MG63 (cell line): ENCODE measurements around the gene SVIL. TPM values are rescaled to one million over a fixed set of nuclear protein-coding genes. Genes with fewer than 3 reads are reported as not detected.
"Not testable (repeated sequence)": the region's sequence is repeated elsewhere in the genome, so short reads cannot be mapped to it uniquely, and the experiment has no call there.

Experiments used
- DNase-seq: peaks from one replicate; pipeline ENCODE4 v3.0.0-alpha.2; 2020
- H3K27me3 ChIP-seq: fragments of 250-450 bp; sonication (Bioruptor Pico); 2 replicates; pipeline ENCODE4 v1.5.1; 2020; ENCODE audit warnings: mild to moderate bottlenecking, moderate library complexity
- H3K36me3 ChIP-seq: fragments of 250-450 bp; sonication (Bioruptor Pico); 2 replicates; pipeline ENCODE4 v1.5.1; 2020; ENCODE audit warnings: mild to moderate bottlenecking, moderate library complexity
- H3K4me3 ChIP-seq: fragments of 250-450 bp; sonication (Bioruptor Pico); 2 replicates; pipeline ENCODE4 v1.5.1; 2020; ENCODE audit warnings: mild to moderate bottlenecking, moderate library complexity
- H3K9me3 ChIP-seq: fragments of 250-450 bp; sonication (Bioruptor Pico); 2 replicates; pipeline ENCODE4 v1.5.1; 2020; ENCODE audit warnings: mild to moderate bottlenecking, moderate library complexity
- total RNA-seq: library from RNA; depleted of rRNA; stranded (reverse); fragments of >200 nt; shearing (Covaris generic); gene quantifications from 2 replicates; pipeline ENCODE4 v1.2.3, GENCODE V29; 2014; ENCODE audit warnings: low replicate concordance

The SVIL gene
- total RNA-seq, 1 experiment from 2014 or later = 5.6 TPM

GRCh38 chr10:29511806-29512205, 123.0 kb downstream of the SVIL start:
- H3K9me3 ChIP-seq, DNase-seq, H3K36me3 ChIP-seq, H3K4me3 ChIP-seq, H3K27me3 ChIP-seq: not testable (repeated sequence)

- H3K36me3 ChIP-seq, DNase-seq, H3K9me3 ChIP-seq, H3K27me3 ChIP-seq, H3K4me3 ChIP-seq: not testable (repeated sequence)
Measured at GRCh38 chr10:29510483-29511157, 124.2 kb downstream of the SVIL start.

GRCh38 chr10:29508554-29509244, 126.1 kb downstream of the SVIL start:
- DNase-seq = no peak
- Histone ChIP-seq H3K27me3 (no peaks in the 10 kb centered on the region), H3K36me3 (no peaks in the 10 kb centered on the region), H3K4me3 (no peak overlapping the region), H3K9me3 (no peaks in the 10 kb centered on the region)

DNA sequence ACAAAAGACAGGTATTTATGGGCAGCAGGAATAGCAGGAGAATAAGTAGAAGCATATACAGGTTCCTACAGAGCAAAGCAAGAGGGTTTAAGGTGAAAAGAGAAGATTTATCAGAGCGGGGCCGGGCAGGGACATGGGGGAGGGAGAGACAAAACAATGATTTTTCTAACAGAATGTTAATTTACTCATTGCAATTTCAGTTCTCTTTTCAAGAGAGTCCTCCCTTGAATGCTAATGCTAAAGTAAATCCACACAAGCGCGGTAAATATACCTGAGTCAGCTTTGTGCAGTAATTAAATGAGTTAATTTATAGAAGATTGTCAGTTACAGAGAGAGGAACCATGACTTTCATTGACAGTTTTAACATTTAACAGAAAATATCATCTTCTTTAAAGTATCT, 127.0 kb downstream of the SVIL start:
- H3K36me3 ChIP-seq, H3K4me3 ChIP-seq, DNase-seq, H3K9me3 ChIP-seq, H3K27me3 ChIP-seq: not testable (repeated sequence)

- H3K27me3 ChIP-seq, H3K9me3 ChIP-seq, H3K4me3 ChIP-seq, H3K36me3 ChIP-seq, DNase-seq: not testable (repeated sequence)
Measured at GRCh38 chr10:29506324-29506921, 128.3 kb downstream of the SVIL start.

DNA sequence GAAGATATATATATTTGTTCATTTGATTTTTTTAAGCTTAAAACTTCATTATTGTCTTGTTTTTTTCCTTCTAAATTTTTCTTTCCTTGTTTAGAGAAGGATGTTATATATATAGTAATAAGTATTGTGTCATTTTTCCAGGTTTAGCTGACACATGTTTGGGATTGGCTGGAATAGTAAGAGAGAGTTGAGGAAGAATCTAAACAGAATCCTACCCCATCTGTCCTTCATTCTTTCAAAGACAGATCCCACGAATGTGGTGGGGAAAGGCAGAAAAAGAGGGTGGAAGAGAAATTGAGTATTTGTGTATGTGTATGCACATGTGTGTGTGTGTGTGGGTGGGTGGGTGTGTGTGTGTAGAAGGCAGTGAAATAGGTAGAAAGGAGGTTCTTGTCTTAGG, 132.4 kb downstream of the SVIL start:
- H3K36me3 ChIP-seq = no peaks in the 10 kb centered on the region
- no peak for DNase-seq
- no peak overlapping the region for H3K4me3 ChIP-seq
- H3K27me3 ChIP-seq = no peaks in the 10 kb centered on the region
- H3K9me3 ChIP-seq = 0 out of 2 replicates have a peak, but pooled peaks cover 2% of the 10 kb centered on the region

DNA sequence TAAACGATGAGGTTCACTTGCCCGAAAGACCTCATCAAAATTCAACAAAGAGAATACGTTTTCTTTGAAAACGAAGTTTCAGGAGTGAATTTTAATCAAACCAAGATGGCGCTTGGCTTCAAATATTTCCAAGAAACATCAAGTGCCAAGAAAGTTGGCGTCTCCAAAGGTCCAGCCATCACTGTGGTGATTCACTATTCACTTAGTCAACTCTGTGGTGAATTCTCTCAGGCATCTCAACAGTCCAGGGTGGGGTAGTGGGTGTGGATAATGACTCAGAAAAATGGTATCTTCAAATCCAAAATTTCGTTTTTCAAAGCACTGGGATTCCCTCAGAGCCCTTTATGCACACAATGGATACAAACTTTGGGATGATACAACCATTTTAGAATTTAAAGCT, 133.1 kb downstream of the SVIL start:
- Histone ChIP-seq H3K9me3 (0 out of 2 replicates have a peak, but pooled peaks cover 2% of the 10 kb centered on the region), H3K4me3 (no peak overlapping the region), H3K27me3 (no peaks in the 10 kb centered on the region), H3K36me3 (no peaks in the 10 kb centered on the region)
- peak; percentile 77 for DNase-seq

- Histone ChIP-seq H3K9me3 (0 out of 2 replicates have a peak, but pooled peaks cover 2% of the 10 kb centered on the region), H3K36me3 (no peaks in the 10 kb centered on the region; the same call in 1 of the 2 replicates), H3K27me3 (no peaks in the 10 kb centered on the region), H3K4me3 (no peak overlapping the region)
- no peak for DNase-seq
Measured at GRCh38 chr10:29499993-29500537, 134.7 kb downstream of the SVIL start.

DNA sequence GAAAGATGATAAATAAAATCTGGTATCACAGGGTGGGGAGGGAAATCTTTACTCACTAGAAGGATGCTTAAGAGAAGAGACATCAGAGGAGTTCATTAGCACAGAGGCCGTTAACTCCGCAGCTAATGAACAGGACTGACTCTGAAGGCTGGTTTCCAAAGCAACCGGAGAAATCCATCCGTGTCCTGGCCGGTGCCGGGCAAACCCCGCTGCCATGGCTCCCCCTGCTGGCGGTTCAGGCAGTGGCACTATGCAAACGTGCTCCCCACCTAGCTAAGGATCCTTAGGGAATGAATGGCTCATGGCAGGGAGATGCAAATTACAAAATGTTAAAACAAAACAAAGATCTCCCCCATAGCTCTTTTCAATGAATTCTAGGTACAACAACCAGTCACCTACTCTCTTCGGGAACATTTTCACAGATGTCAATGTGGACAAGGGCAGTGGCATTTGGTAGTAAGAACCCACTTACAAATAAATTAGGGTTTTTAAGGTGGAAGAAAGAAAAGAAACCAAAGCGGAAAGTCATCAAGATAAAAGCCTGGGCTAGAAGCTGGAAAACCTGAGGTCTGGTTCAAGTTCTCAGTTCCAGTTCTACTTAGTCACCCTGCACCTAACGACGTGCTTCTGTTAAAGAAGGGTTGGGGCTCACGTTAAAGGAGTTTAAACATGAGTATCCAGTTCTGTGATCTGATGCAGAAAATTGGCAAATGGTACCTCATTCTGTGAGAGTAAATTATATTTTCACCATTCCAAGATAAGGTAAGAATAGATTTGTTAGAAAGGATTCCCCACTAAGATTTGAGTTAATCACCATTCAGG, 138.2 kb downstream of the SVIL start:
- DNase-seq = peak; percentile 68
- no peaks in the 10 kb centered on the region for H3K27me3 ChIP-seq
- H3K9me3 ChIP-seq = 0 out of 2 replicates have a peak, but pooled peaks cover 2% of the 10 kb centered on the region
- H3K4me3 ChIP-seq = no peak overlapping the region
- H3K36me3 ChIP-seq = no peaks in the 10 kb centered on the region; the same call in 1 of the 2 replicates

GRCh38 chr10:29495366-29495765, 139.4 kb downstream of the SVIL start:
- Histone ChIP-seq H3K27me3 (no peaks in the 10 kb centered on the region), H3K36me3 (no peaks in the 10 kb centered on the region; the same call in 1 of the 2 replicates), H3K9me3 (no peaks in the 10 kb centered on the region), H3K4me3 (no peak overlapping the region)
- no peak for DNase-seq

GRCh38 chr10:29493697-29494096, 141.1 kb downstream of the SVIL start:
- H3K27me3 ChIP-seq = no peaks in the 10 kb centered on the region
- DNase-seq = no peak
- no peaks in the 10 kb centered on the region for H3K9me3 ChIP-seq
- no peaks in the 10 kb centered on the region; the same call in 1 of the 2 replicates for H3K36me3 ChIP-seq
- no peak overlapping the region for H3K4me3 ChIP-seq

DNA sequence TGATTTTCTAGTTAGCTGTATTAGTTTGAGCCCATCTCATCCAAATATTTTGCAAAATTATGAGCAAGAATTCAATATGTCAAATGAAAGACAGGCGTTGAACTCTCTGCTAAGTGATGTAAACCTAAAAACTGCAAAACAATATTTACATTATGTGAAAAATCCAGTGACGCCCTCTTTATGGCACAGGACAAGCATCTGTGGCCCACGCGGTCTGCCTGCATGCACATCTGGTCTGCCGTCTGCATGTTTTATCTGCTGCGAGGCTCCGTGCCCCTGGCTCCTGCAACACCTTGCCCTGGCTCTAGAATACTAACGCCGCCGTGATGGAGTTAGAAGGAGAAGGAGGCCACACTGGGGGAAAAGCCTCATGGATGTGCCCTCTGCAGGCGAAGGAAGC, 142.0 kb downstream of the SVIL start:
- Histone ChIP-seq H3K9me3 (no peaks in the 10 kb centered on the region), H3K36me3 (no peaks in the 10 kb centered on the region; the same call in 1 of the 2 replicates), H3K27me3 (no peaks in the 10 kb centered on the region), H3K4me3 (no peak overlapping the region)
- DNase-seq = no peak

DNA sequence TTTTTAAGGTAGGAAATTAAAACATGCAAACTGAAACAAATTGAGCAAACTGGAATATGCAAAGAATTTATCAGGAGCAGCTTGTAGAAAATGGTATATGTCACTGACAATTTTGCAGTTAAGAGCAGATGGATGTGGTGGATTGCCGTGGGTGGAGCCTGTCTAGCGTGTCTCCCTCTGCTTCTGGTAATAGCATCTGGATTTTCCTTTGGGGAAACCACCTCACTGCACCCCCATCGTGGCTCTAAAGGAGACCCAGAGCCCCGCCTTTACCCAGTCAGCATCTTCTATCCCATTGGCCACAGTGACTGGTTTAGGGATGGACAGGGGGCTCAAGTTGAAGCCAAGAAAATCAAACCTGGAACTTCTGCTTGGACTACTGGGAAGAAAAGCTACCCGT, 142.9 kb downstream of the SVIL start:
- no peaks in the 10 kb centered on the region for H3K27me3 ChIP-seq
- DNase-seq = no peak
- H3K9me3 ChIP-seq = no peaks in the 10 kb centered on the region
- no peak overlapping the region for H3K4me3 ChIP-seq
- H3K36me3 ChIP-seq = no peaks in the 10 kb centered on the region; the same call in 1 of the 2 replicates

DNA sequence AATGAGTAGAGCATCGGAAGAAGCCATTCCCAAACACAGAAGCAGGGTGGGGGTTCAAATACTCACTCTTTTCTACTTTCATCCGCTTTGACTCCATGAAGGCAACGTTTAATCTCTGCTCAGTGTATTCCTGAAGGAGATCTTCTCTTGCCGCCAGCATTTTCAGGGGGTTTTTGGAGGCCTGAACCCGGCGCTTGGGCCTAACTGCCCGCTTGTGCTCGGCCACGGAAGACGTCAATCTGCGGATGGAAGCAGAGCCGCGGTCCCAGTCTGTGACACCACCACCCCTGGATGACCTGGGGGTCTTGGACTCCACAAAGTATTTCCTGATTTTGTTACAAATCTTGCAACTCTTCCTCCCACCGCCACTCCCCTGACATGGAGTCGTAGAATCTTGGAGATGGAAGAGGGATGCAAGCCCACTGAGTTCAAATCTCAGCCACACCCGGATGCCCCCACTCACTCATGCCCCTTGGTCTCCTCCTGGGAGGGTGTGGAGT, 143.9 kb downstream of the SVIL start:
- H3K27me3 ChIP-seq, H3K4me3 ChIP-seq, DNase-seq, H3K9me3 ChIP-seq, H3K36me3 ChIP-seq: not testable (repeated sequence)

GRCh38 chr10:29488471-29488870, 146.3 kb downstream of the SVIL start:
- DNase-seq, H3K4me3 ChIP-seq, H3K27me3 ChIP-seq, H3K9me3 ChIP-seq, H3K36me3 ChIP-seq: not testable (repeated sequence)

- not testable (repeated sequence) for H3K27me3 ChIP-seq, H3K4me3 ChIP-seq, H3K9me3 ChIP-seq, H3K36me3 ChIP-seq, DNase-seq
Measured at GRCh38 chr10:29487884-29488266, 146.9 kb downstream of the SVIL start.
